Stimulated activated naive CD4-positive, alpha-beta T cell (primary cell): ENCODE results near the gene SLC6A3.
A peak's percentile ranks its signal among the peaks of the same experiment; 100 is the strongest.

ENCODE experiments used
- DNase-seq, 6 experiments: peaks; one replicate each; lab custom pipeline; 2025; lab: John Stamatoyannopoulos, UW

The SLC6A3 gene

DNA sequence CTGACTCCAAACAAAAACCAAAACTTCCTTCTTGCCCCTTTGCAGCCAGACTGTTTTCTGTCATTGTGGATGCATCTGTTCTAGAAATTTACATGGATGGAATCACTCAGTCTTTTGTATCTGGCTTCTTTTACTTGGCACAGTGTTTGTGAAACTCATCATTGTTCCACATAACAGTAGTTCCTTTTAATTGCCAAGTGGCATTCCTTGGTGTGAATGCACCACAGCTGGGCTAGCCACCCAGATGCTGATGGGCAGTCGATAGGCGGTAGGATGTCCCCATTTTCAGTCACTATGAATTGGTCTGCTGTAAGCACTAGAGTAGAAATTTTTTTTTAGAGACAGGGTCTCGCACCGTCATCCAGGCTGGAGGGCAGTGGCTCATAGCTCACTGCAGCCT lies 94.1 kb downstream of the SLC6A3 start:
- DNase-seq: no peak

DNA sequence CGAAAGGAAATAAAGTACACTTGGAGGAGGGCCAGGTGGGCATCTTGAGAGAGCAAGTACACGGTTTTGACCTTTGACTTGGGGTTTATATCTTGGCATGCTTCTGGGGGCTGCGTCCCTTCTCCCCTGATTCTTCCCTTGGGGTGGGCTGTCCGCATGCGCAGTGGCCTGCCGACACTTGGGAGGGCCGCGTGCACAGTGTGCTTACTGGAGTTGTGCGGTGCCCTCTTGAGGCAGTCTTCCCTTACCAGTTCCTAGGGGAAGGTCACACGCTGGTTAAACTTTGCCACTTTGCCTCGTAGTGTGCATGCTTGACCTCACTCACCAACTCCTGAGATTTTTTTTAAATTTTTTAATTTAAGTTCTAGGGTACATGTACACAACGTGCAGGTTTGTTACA lies 96.0 kb downstream of the SLC6A3 start:
- DNase-seq: no peak

DNA sequence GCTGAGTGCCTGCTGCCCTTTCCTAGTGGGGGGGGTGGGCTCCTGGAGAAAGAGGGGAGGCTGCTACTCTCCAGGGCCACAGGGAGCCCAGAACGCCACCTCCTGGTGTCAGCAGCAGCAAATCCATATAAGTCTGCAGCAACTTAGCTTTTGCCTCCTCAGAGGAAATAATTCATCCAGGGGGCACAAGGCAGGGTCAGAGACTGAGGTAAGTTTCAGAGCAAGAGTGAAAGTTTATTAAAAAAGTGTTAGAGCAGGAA lies 96.3 kb downstream of the SLC6A3 start:
- DNase-seq: no peak

DNA sequence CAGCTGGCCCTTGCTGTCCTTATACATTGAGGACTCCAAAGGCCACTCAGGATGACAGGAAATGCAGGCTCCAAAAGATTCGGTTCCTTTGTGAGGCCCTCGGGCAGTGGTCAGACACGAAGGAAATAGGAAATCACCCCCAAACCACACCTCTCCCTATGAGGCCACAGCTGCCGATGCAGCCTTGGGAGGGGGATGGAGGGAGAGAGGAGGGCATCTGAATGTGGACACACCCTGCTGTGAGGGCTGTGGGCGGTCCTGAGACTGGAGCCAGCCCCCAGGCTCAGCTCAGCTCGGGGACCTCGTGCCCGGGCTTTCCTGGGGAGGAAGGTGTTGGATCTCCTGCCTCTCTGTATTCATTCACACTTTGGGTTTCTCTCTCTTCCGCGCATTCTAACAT lies 97.7 kb downstream of the SLC6A3 start:
- DNase-seq: no peak

- DNase-seq: no peak
Observed at GRCh38 chr5:1346627-1347440, 98.4 kb downstream of the SLC6A3 start.

GRCh38 chr5:1345876-1346626 lies 99.2 kb downstream of the SLC6A3 start:
- DNase-seq: no peak

DNA sequence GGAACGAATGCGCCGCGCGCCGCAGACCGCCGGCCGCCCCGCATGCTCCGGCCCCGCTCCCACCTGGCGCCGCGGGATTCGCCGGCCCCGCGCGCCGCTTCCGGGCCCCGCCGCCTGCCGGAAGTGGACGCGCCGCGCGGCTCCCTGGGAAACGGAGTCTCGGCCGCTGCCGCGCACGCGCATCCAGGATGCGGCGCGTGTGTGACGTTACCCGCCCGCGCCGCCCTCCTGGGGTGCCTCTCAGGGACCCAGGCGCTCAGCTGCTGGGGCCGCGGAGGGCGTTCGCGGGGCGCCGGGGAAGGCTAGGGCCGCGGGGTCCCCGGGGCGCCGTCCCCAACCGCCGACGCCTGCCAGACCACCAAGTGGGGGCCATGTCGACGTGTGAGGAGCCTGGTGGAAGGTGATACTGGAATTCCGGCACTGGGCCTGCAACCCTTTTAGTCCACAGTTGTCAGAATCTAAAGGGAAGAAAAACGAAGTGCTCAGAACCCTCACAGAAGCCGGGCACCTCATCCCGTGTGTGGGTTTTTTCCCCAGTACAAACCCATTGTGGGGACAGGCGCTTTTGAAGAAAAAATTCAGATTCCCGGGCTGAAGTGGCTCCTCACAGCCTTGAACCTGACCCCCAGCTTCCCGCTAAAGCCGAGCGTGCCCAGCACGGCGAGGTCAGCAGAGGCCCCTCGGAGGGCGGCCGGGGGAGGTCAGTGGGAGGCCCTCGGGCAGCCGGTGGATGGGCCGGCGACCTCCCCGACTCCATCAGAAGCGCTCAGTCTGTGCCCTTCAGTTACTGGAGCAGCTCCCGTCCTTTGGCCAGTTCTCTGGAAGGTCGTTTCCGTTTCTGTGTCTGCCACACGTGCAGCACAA lies 100.0 kb downstream of the SLC6A3 start, which contains the start of gene CLPTM1L:
Gene CLPTM1L, minus strand, starts transcription at position 125 of the 864 bp plus-strand sequence. CDS start 258 bp downstream, outside the sequence.
- DNase-seq: peak; percentile 80 to 90 (median 82)

GRCh38 chr5:1343931-1344901 lies 101.0 kb downstream of the SLC6A3 start:
- peak in 3 of 6 experiments; percentile 27 to 54 (median 37) for DNase-seq

DNA sequence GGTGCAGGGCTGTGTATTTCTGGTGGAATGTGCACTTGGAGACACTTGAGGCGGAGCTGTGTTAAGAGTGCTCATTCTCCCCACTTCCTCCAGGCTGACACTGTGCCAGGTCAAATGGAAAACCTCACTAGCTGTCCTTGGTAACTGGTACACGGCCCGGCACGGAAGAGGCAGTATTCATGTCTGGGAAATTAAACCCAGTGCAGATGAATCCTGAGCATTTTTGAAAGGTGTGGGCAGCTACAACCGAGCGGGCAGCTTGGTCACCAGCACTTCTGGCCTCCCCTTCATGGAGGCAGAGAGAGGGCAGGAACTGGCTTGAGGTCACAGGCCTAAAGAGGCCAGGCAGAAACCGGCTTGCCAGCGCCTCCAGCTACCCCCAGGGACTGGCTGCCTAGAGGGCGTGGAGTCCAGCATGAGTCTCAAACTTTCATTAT lies 101.9 kb downstream of the SLC6A3 start:
- DNase-seq: no peak
